Stomach smooth muscle (tissue), 2 donors: ENCODE measurements around the gene UGT1A3.

Experiments
- H3K27ac ChIP-seq: one replicate; pipeline ENCODE4 v1.7.0; 2013; ENCODE audit warnings: mild to moderate bottlenecking, low read length, inconsistent platforms
- H3K27me3 ChIP-seq, 2 donors: one replicate each; pipeline ENCODE4 v1.7.0; 2013; ENCODE audit warnings: low read length in 2 of 2; ENCODE audit not compliant: insufficient read depth in 2 of 2, control insufficient read depth in 1 of 2
- H3K36me3 ChIP-seq, 2 donors: one replicate each; pipeline ENCODE4 v1.7.0; 2013; ENCODE audit warnings: low read length in 2 of 2; ENCODE audit not compliant: control insufficient read depth in 2 of 2, insufficient read depth in 2 of 2
- H3K4me1 ChIP-seq: one replicate; pipeline ENCODE4 v1.7.0; 2013; ENCODE audit warnings: low read length; ENCODE audit not compliant: control insufficient read depth, insufficient read depth
- H3K4me3 ChIP-seq, 2 donors: one replicate each; pipeline ENCODE4 v1.7.0; 2013; ENCODE audit warnings: low read length in 2 of 2
- H3K9ac ChIP-seq, 2 donors: one replicate each; pipeline ENCODE4 v1.7.0; 2013; ENCODE audit warnings: low read length in 2 of 2, mild to moderate bottlenecking in 1 of 2
- H3K9me3 ChIP-seq, 2 donors: one replicate each; pipeline ENCODE4 v1.7.0; 2013; ENCODE audit warnings: low read length in 2 of 2; ENCODE audit not compliant: control insufficient read depth in 2 of 2
- donor health status: healthy.
- donor health status: Pancreatic carcinoma.

The UGT1A3 gene

GRCh38 chr2:233728723-233729301 lies at the start of gene UGT1A3:
TSS of gene UGT1A3 (plus strand) at chr2:233729042. CDS start at chr2:233729127, 85 bp downstream.
- Histone ChIP-seq H3K27ac (no peak within 1 kb of the TSS), H3K9ac (no peak within 1 kb of the TSS), H3K9me3 (no peaks in the 10 kb centered on the region), H3K27me3 (no peaks in the 10 kb centered on the region), H3K4me1 (no peaks in the 10 kb centered on the region), H3K36me3 (no peaks in the 10 kb centered on the region), H3K4me3 (no peak within 1 kb of the TSS)

DNA sequence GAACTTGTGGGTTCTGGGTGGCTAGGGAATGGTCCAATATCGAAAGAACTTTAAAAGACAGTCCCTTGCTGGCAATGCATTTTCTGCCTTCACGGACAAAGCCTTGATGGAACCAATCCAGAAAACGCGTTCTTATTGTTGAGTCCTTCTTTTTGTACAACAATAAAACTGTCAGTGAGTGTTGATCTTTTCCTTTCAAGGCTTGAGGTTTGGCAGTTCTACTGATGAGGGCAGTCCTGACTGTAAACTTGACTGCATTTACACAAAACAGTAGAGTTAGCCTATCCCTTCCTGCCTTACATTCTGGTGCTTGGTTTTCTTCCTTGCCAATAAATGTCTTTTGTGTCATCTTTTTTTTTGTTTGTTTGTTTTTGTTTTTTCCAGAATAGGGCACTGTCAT lies 49.6 kb upstream of the UGT1A3 start:
- H3K27me3 ChIP-seq: peaks cover 0 to 2% of the 10 kb centered on the region in 2 donors
- H3K9me3 ChIP-seq: peaks cover 0 to 2% of the 10 kb centered on the region in 2 donors
- no peaks in the 10 kb centered on the region for H3K4me1 ChIP-seq
- H3K9ac ChIP-seq: no peak overlapping the region
- H3K36me3 ChIP-seq: no peaks in the 10 kb centered on the region
- H3K27ac ChIP-seq: no peak overlapping the region
- H3K4me3 ChIP-seq: no peak overlapping the region

DNA sequence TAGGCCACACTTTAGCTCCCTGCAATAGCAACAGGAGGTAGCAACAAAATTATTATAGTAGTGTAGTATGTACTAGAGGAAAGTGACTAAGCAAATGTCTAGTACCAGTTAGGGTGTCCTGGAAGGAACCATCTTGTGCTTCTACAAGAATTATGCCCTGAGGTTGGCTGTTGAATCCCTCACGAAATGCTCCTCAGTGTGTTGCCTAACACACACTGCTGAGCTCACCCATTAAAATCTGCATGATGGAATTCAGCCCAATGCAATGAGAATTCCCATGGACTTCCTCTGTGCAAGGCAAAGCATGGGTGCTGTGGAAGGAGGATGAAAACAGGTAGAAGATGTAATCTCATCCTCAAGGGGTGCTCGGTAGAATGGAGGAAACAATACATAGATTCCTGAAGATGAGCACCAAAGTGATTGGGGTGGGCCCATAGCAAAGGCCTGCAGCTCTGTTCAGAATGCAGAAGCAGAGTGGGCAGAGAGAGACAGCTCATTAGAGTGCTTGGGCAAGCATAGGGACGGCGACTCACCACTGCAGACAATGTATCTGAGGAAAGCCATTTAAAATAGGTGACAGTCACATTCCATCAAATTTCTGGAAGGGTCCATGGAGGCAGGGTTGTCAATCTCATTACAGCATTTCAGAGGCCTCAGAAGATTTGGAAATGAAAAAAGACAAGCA lies 48.3 kb upstream of the UGT1A3 start:
- no peaks in the 10 kb centered on the region for H3K4me1 ChIP-seq
- no peaks in the 10 kb centered on the region for H3K36me3 ChIP-seq
- H3K9ac ChIP-seq: no peak overlapping the region
- no peak overlapping the region for H3K27ac ChIP-seq
- peaks cover 0 to 2% of the 10 kb centered on the region in 2 donors for H3K27me3 ChIP-seq
- no peaks in the 10 kb centered on the region for H3K9me3 ChIP-seq
- H3K4me3 ChIP-seq: no peak overlapping the region

GRCh38 chr2:233681521-233682099 lies 47.2 kb upstream of the UGT1A3 start, which contains the start of gene UGT1A7:
TSS of gene UGT1A7 (plus strand) at chr2:233681901. CDS start at chr2:233681938, 37 bp downstream.
- no peaks in the 10 kb centered on the region for H3K4me1 ChIP-seq
- H3K9me3 ChIP-seq: no peaks in the 10 kb centered on the region
- no peaks in the 10 kb centered on the region for H3K36me3 ChIP-seq
- H3K9ac ChIP-seq: no peak within 1 kb of the TSS
- H3K27ac ChIP-seq: no peak within 1 kb of the TSS
- H3K27me3 ChIP-seq: peaks cover 0 to 2% of the 10 kb centered on the region in 2 donors
- H3K4me3 ChIP-seq: no peak within 1 kb of the TSS

DNA sequence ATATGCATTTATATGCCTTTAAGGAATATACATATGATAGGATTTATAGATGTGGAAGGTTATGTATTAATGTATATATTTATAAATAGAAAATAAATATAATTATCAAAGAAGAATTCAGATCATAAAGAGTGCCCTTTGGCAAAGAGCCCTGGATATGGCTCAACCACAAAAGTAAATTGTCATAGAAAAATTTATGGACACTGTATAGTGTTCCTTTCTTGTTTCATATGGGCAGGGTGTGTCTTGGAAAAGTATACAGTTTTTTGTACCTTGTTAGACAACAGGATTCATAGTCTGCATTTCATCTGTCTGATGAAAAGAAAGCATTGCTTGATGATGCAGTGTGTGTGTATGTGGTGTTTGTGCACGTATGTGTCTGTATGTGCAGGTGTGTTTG lies 44.2 kb upstream of the UGT1A3 start:
- H3K9me3 ChIP-seq: no peaks in the 10 kb centered on the region
- peaks cover 0 to 2% of the 10 kb centered on the region in 2 donors for H3K27me3 ChIP-seq
- no peaks in the 10 kb centered on the region for H3K36me3 ChIP-seq
- no peak overlapping the region for H3K27ac ChIP-seq
- no peak overlapping the region for H3K9ac ChIP-seq
- H3K4me3 ChIP-seq: no peak overlapping the region
- H3K4me1 ChIP-seq: no peaks in the 10 kb centered on the region

DNA sequence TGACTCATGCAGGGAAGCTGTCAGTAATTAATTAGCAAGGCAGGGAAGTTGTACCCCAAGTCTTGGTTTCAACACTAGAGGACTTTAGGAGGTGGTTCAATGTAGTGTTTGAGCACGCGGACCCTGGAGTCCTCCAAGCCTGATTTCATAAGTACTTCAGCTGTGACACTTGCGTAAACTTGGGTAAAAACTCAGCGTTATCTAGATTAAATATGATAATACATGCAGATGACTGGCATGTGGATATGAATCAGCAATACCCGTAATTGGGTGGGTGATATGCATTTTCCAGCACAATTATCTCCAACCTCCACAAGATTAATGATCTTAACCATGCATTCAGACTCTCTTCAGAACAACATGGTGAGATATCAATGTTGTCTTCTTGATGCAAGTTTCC lies 41.9 kb upstream of the UGT1A3 start:
- Histone ChIP-seq H3K9me3 (no peaks in the 10 kb centered on the region), H3K9ac (no peak overlapping the region), H3K36me3 (no peaks in the 10 kb centered on the region), H3K27me3 (no peaks in the 10 kb centered on the region), H3K4me1 (no peaks in the 10 kb centered on the region), H3K4me3 (no peak overlapping the region), H3K27ac (no peak overlapping the region)

GRCh38 chr2:233688341-233688740 lies 40.5 kb upstream of the UGT1A3 start:
- Histone ChIP-seq H3K36me3 (no peaks in the 10 kb centered on the region), H3K4me3 (no peak overlapping the region), H3K27ac (no peak overlapping the region), H3K4me1 (no peaks in the 10 kb centered on the region), H3K27me3 (peaks cover 0 to under 1% of the 10 kb centered on the region in 2 donors), H3K9ac (no peak overlapping the region), H3K9me3 (no peaks in the 10 kb centered on the region)

DNA sequence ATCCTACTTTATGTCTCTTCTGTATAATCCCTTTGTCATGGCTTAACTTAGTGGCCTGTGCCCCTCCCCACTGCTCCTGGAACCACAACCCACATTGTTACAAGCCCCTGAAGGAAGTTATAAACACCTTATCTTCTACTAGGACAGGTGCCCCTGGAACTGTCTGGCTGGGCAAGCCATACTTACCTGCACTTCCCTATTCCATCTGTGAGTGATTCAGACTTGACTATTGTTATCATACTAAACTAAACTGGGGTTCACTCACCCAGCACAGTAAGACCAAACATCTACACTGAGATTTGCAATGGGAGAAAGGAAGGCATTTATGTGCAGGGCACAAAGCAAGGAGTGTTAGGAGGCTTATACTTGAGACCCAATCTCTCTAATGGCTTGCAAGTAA lies 39.8 kb upstream of the UGT1A3 start:
- Histone ChIP-seq H3K27ac (no peak overlapping the region), H3K9me3 (no peaks in the 10 kb centered on the region), H3K4me3 (no peak overlapping the region), H3K9ac (no peak overlapping the region), H3K4me1 (no peaks in the 10 kb centered on the region), H3K27me3 (peaks cover 0 to 2% of the 10 kb centered on the region in 2 donors), H3K36me3 (no peaks in the 10 kb centered on the region)

DNA sequence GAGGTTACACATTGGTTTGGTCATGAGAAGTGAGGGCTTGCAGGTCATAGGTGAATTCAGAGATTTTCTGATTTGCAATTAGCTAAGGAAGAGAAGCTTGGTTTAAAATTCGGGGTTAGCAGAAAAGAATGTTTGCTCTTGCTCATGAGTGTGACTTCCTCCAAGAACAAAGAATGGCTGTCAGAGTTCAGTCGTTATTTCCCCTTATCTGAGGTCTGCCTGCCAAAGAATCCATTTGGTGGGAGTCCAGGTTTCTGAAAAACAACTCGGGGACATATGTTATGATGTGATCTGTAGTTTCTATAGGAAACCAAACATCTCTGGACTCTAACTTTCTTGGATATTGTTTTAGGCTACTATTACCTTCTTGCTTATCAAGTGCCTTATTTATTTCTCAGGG lies 39.3 kb upstream of the UGT1A3 start:
- H3K4me1 ChIP-seq: no peaks in the 10 kb centered on the region

DNA sequence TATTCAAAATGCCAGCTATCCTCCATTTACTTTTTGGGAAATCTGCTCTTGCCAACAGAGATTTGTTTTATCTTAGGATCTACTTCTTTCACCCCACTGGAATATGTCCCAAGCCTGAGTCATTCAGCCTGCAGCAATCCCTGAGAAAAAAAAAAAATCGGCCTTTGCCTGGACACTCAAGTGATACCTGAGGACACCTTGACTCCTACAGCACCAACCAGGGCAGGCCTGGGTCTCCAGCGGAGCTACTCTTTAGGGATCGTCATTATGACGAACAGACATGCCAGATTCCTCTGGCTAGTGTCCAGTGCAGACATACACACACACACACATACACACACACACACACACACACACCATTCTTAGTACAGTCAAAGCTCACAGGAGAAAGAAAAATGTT lies 38.4 kb upstream of the UGT1A3 start:
- H3K9ac ChIP-seq: no peak overlapping the region
- no peaks in the 10 kb centered on the region for H3K4me1 ChIP-seq
- H3K36me3 ChIP-seq: no peaks in the 10 kb centered on the region
- H3K27ac ChIP-seq: no peak overlapping the region
- H3K9me3 ChIP-seq: no peaks in the 10 kb centered on the region
- no peak overlapping the region for H3K4me3 ChIP-seq
- peaks cover 0 to 2% of the 10 kb centered on the region in 2 donors for H3K27me3 ChIP-seq

More for the DNA sequence above, 39.3 kb upstream of the UGT1A3 start:
- Histone ChIP-seq H3K27ac (no peak overlapping the region), H3K4me3 (no peak overlapping the region), H3K9ac (no peak overlapping the region), H3K9me3 (no peaks in the 10 kb centered on the region), H3K36me3 (no peaks in the 10 kb centered on the region), H3K27me3 (peaks cover 0 to 2% of the 10 kb centered on the region in 2 donors)
